H9 (cell line): ENCODE results near the gene CORO7. TPM values are rescaled to one million over a fixed set of nuclear protein-coding genes. Genes with fewer than 3 reads are reported as not detected.

Experiments used
- DNase-seq: peaks from one replicate; pipeline ENCODE4 v3.0.0-alpha.2; 2017
- H2AFZ ChIP-seq: one replicate; pipeline ENCODE4 v1.6.1; 2013; ENCODE audit warnings: mild to moderate bottlenecking, low read length, control low read depth, moderate library complexity
- H2AK5ac ChIP-seq: 2 replicates; pipeline ENCODE4 v1.6.1; 2013; ENCODE audit warnings: low read length, control low read depth, mixed read lengths; ENCODE audit not compliant: insufficient read length
- H2BK120ac ChIP-seq: one replicate; pipeline ENCODE4 v1.6.1; 2013; ENCODE audit warnings: low read depth, mild to moderate bottlenecking, low read length, control low read depth, inconsistent platforms; ENCODE audit not compliant: poor library complexity, severe bottlenecking
- H2BK12ac ChIP-seq: 2 replicates; pipeline ENCODE4 v1.6.1; 2013; ENCODE audit warnings: low read length, control low read depth, mixed read lengths, low read depth; ENCODE audit not compliant: insufficient read length
- H2BK15ac ChIP-seq: 2 replicates; pipeline ENCODE4 v1.6.1; 2013; ENCODE audit warnings: low read depth, low read length, control low read depth
- H2BK20ac ChIP-seq: one replicate; pipeline ENCODE4 v1.6.1; 2013; ENCODE audit warnings: low read depth, mild to moderate bottlenecking, low read length, control low read depth, inconsistent platforms; ENCODE audit not compliant: poor library complexity, severe bottlenecking
- H2BK5ac ChIP-seq: 2 replicates; pipeline ENCODE4 v1.6.1; 2013; ENCODE audit warnings: low read length, control low read depth, mixed read lengths; ENCODE audit not compliant: insufficient read length
- H3K14ac ChIP-seq: 2 replicates; pipeline ENCODE4 v1.6.1; 2013; ENCODE audit warnings: low read length, control low read depth; ENCODE audit not compliant: insufficient read depth
- H3K18ac ChIP-seq: 2 replicates; pipeline ENCODE4 v1.6.1; 2013; ENCODE audit warnings: low read depth, mild to moderate bottlenecking, mixed read lengths, low read length, control low read depth; ENCODE audit not compliant: insufficient read length
- H3K23ac ChIP-seq: 2 replicates; pipeline ENCODE4 v1.6.1; 2013; ENCODE audit warnings: low read length, control low read depth, mixed read lengths, low read depth; ENCODE audit not compliant: insufficient read length
- H3K23me2 ChIP-seq: 2 replicates; pipeline ENCODE4 v1.6.1; 2013; ENCODE audit warnings: low read depth, mild to moderate bottlenecking, mixed read lengths, low read length, control low read depth; ENCODE audit not compliant: insufficient read length, poor library complexity, severe bottlenecking
- H3K27ac ChIP-seq: 2 replicates; pipeline ENCODE4 v1.5.1; 2013; ENCODE audit warnings: low read length, control low read depth, mixed read lengths, low read depth; ENCODE audit not compliant: insufficient read length
- H3K27me3 ChIP-seq: 2 replicates; pipeline ENCODE4 v1.6.1; 2013; ENCODE audit warnings: low read length, control low read depth, inconsistent platforms; ENCODE audit not compliant: insufficient read depth
- H3K4ac ChIP-seq: 2 replicates; pipeline ENCODE4 v1.6.1; 2013; ENCODE audit warnings: low read depth, mild to moderate bottlenecking, control low read depth, inconsistent platforms, low read length, moderate library complexity
- H3K4me1 ChIP-seq: 2 replicates; pipeline ENCODE4 v1.6.1; 2013; ENCODE audit warnings: low read length, control low read depth, inconsistent platforms; ENCODE audit not compliant: insufficient read depth
- H3K4me2 ChIP-seq: 2 replicates; pipeline ENCODE4 v1.6.1; 2013; ENCODE audit warnings: low read length, control low read depth, mixed read lengths; ENCODE audit not compliant: insufficient read length, insufficient read depth
- H3K56ac ChIP-seq: 2 replicates; pipeline ENCODE4 v1.6.1; 2013; ENCODE audit warnings: low read depth, mild to moderate bottlenecking, mixed read lengths, low read length, control low read depth; ENCODE audit not compliant: insufficient read length
- H3K79me1 ChIP-seq: 2 replicates; pipeline ENCODE4 v1.6.1; 2013; ENCODE audit warnings: low read depth, mild to moderate bottlenecking, moderate library complexity, low read length, control low read depth, inconsistent platforms; ENCODE audit not compliant: insufficient read depth, poor library complexity, severe bottlenecking
- H3K79me2 ChIP-seq: 2 replicates; pipeline ENCODE4 v1.6.1; 2013; ENCODE audit warnings: low read length, control low read depth, inconsistent platforms; ENCODE audit not compliant: insufficient read depth
- H3K9ac ChIP-seq: 2 replicates; pipeline ENCODE4 v1.6.1; 2013; ENCODE audit warnings: low read length, control low read depth, mixed read lengths; ENCODE audit not compliant: insufficient read length; ENCODE audit errors: extremely low read depth
- H3K9me3 ChIP-seq: one replicate; pipeline ENCODE4 v1.6.1; 2013; ENCODE audit warnings: low read depth, low read length, inconsistent platforms; ENCODE audit not compliant: control insufficient read depth
- H3T11ph ChIP-seq: one replicate; pipeline ENCODE4 v1.6.1; 2013; ENCODE audit warnings: mild to moderate bottlenecking, low read length, control low read depth, inconsistent platforms
- H4K20me1 ChIP-seq: one replicate; pipeline ENCODE4 v1.6.1; 2013; ENCODE audit not compliant: control insufficient read depth, insufficient read length, insufficient read depth
- H4K5ac ChIP-seq: 2 replicates; pipeline ENCODE4 v1.6.1; 2013; ENCODE audit warnings: low read depth, mild to moderate bottlenecking, mixed read lengths, low read length, control low read depth; ENCODE audit not compliant: insufficient read length
- H4K8ac ChIP-seq: replicated peaks from 2 replicates; pipeline ENCODE4 v1.6.1; 2013; ENCODE audit warnings: low read length, control low read depth, mixed read lengths, low read depth; ENCODE audit not compliant: insufficient read length
- H4K91ac ChIP-seq: 2 replicates; pipeline ENCODE4 v1.6.1; 2013; ENCODE audit warnings: low read depth, mild to moderate bottlenecking, moderate library complexity, mixed read lengths, low read length, control low read depth; ENCODE audit not compliant: insufficient read length
- H3K27ac Mint-ChIP-seq, 3 experiments: 2 replicates in 2 of 3; 3 replicates in 1 of 3; pipeline ENCODE4 v1.8.0; 2020 to 2021; ENCODE audit warnings: mixed read lengths in 3 of 3, mild to moderate bottlenecking in 1 of 3, moderate library complexity in 1 of 3
- H3K27me3 Mint-ChIP-seq: 2 replicates; pipeline ENCODE4 v1.8.0; 2021; ENCODE audit warnings: low read depth, mild to moderate bottlenecking, moderate library complexity, mixed read lengths
- H3K36me3 Mint-ChIP-seq, 3 experiments: 2 replicates in 2 of 3; 3 replicates in 1 of 3; pipeline ENCODE4 v1.8.0; 2020 to 2021; ENCODE audit warnings: low read depth in 3 of 3, mixed read lengths in 3 of 3; ENCODE audit not compliant: insufficient read depth in 1 of 3
- H3K4me1 Mint-ChIP-seq, 2 experiments: 2 replicates each; pipeline ENCODE4 v1.8.0; 2020; ENCODE audit warnings: mixed read lengths in 2 of 2
- H3K4me3 Mint-ChIP-seq, 2 experiments: 2 replicates in 1 of 2; 3 replicates in 1 of 2; pipeline ENCODE4 v1.8.0; 2020 to 2021; ENCODE audit warnings: mild to moderate bottlenecking in 2 of 2, mixed read lengths in 2 of 2, moderate library complexity in 1 of 2
- H3K9me3 Mint-ChIP-seq, 2 experiments: 2 replicates in 1 of 2; 3 replicates in 1 of 2; pipeline ENCODE4 v1.8.0; 2020; ENCODE audit warnings: mild to moderate bottlenecking in 2 of 2, mixed read lengths in 2 of 2, moderate library complexity in 1 of 2
- CTCF ChIP-seq: fragments of 200-600 bp; sonication (generic); conservative IDR thresholded peaks from 3 replicates; pipeline ENCODE4 v1.8.0; 2021; ENCODE audit warnings: antibody characterized with exemption, mild to moderate bottlenecking
- WGBS: extraction: QIAGEN DNeasy Blood & Tissue Kit; methylation state at CpG from one replicate; pipeline ENCODE4 v1.1.7; 2013; ENCODE audit warnings: missing lambda C conversion rate, low lambda C conversion rate, mixed read lengths; ENCODE audit not compliant: insufficient read length; ENCODE audit errors: extremely low coverage; 5-methylcytosine and 5-hydroxymethylcytosine counted together
- total RNA-seq: library from RNA; stranded (reverse); gene quantifications from 2 replicates; pipeline ENCODE4 v1.2.1, GENCODE V29; 2021

Gene CORO7
- total RNA-seq, 1 experiment from 2014 or later, result 38.4 TPM

GRCh38 chr16:4381935-4382794, 34.2 kb downstream of the CORO7 start:
- H3K9me3 ChIP-seq, result no peaks in the 10 kb centered on the region
- Mint-ChIP-seq H3K27me3 (no peaks in the 10 kb centered on the region), H3K36me3 (peaks cover 0 to 3% (median 2%) of the 10 kb centered on the region in 3 experiments; a peak in 4 of 7 replicates), H3K4me3 (no peak overlapping the region), H3K4me1 (peaks cover 12 to 29% of the 10 kb centered on the region in 2 experiments), H3K27ac (peak overlapping the region in 1 of 3 experiments; percentile 44; a peak in 1 of 7 replicates), H3K9me3 (no peaks in the 10 kb centered on the region)
- H3K4ac ChIP-seq, result no peak overlapping the region
- H2BK15ac ChIP-seq, result no peak overlapping the region
- H3K79me2 ChIP-seq, result no peaks in the 10 kb centered on the region
- H3K9ac ChIP-seq, result no peak overlapping the region
- no peaks in the 10 kb centered on the region for H3K23me2 ChIP-seq
- H4K20me1 ChIP-seq, result no peaks in the 10 kb centered on the region
- no peak for TF ChIP-seq CTCF
- no peak overlapping the region for H2BK5ac ChIP-seq
- no peak overlapping the region for H4K8ac ChIP-seq
- H3K23ac ChIP-seq, result no peak overlapping the region
- no peak overlapping the region for H3K18ac ChIP-seq
- DNase-seq, result no peak
- H2AK5ac ChIP-seq, result no peak overlapping the region
- H3T11ph ChIP-seq, result no peak overlapping the region
- H3K27me3 ChIP-seq, result no peaks in the 10 kb centered on the region
- H2BK120ac ChIP-seq, result no peak overlapping the region
- no peak overlapping the region for H3K4me2 ChIP-seq
- H2BK20ac ChIP-seq, result no peak overlapping the region
- H3K27ac ChIP-seq, result no peak overlapping the region
- no CpG with 5 or more reads among the region's 55 CpGs for WGBS
- H4K5ac ChIP-seq, result no peak overlapping the region
- peaks cover 2% of the 10 kb centered on the region; the same call in 1 of the 2 replicates for H3K4me1 ChIP-seq
- no peak overlapping the region for H2BK12ac ChIP-seq
- H3K56ac ChIP-seq, result no peak overlapping the region
- no peaks in the 10 kb centered on the region for H3K79me1 ChIP-seq
- no peak overlapping the region for H2AFZ ChIP-seq
- H3K14ac ChIP-seq, result no peak overlapping the region
- no peak overlapping the region for H4K91ac ChIP-seq
